ENCODE measurements around the gene CYP4A11. TPM values are rescaled to one million over a fixed set of nuclear protein-coding genes. Genes with fewer than 3 reads are reported as not detected.
"Not testable (repeated sequence)": the region's sequence is repeated elsewhere in the genome, so short reads cannot be mapped to it uniquely, and the experiment has no call there.

The CYP4A11 gene
- not detected in 2 replicates for total RNA-seq

GRCh38 chr1:46941135-46941694 lies at the start of gene CYP4A11:
Gene CYP4A11, minus strand, starts transcription at chr1:46941476. Its CDS starts 43 bp downstream, at chr1:46941433.
- no peak for DNase-seq (ENCODE audit: low spot score)
- intact Hi-C loops (cut with micrococcal nuclease), result no loop called here
- Mint-ChIP-seq H3K4me1 (ENCODE audit: low read depth) (no peaks in the 10 kb centered on the region), H3K27me3 (ENCODE audit: insufficient read depth) (peaks cover 9% of the 10 kb centered on the region), H3K4me3 (no peak within 1 kb of the TSS), H3K27ac (no peak within 1 kb of the TSS), H3K9me3 (no peaks in the 10 kb centered on the region), H3K36me3 (ENCODE audit: low read depth) (no peaks in the 10 kb centered on the region)

- H3K4me1 Mint-ChIP-seq (ENCODE audit: low read depth); H3K4me3 Mint-ChIP-seq; H3K9me3 Mint-ChIP-seq; intact Hi-C loops (cut with micrococcal nuclease); DNase-seq (ENCODE audit: low spot score); H3K36me3 Mint-ChIP-seq (ENCODE audit: low read depth); H3K27ac Mint-ChIP-seq: not testable (repeated sequence)
- peaks cover 19% of the 10 kb centered on the region for H3K27me3 Mint-ChIP-seq (ENCODE audit: insufficient read depth)
These were observed 49.3 kb upstream of the CYP4A11 start for GRCh38 chr1:46990541-46990940.

- Mint-ChIP-seq H3K27me3 (ENCODE audit: insufficient read depth) (peaks cover 20% of the 10 kb centered on the region), H3K4me1 (ENCODE audit: low read depth) (no peaks in the 10 kb centered on the region), H3K4me3 (no peak overlapping the region), H3K27ac (no peak overlapping the region), H3K36me3 (ENCODE audit: low read depth) (no peaks in the 10 kb centered on the region), H3K9me3 (no peaks in the 10 kb centered on the region)
- no peak for DNase-seq (ENCODE audit: low spot score)
- intact Hi-C loops (cut with micrococcal nuclease), result no loop called here
These were observed 42.7 kb upstream of the CYP4A11 start for GRCh38 chr1:46983830-46984586.

GRCh38 chr1:46983166-46983829 lies 42.0 kb upstream of the CYP4A11 start:
- Mint-ChIP-seq H3K4me3 (no peak overlapping the region), H3K27ac (no peak overlapping the region), H3K36me3 (ENCODE audit: low read depth) (no peaks in the 10 kb centered on the region), H3K9me3 (no peaks in the 10 kb centered on the region), H3K27me3 (ENCODE audit: insufficient read depth) (peaks cover 17% of the 10 kb centered on the region), H3K4me1 (ENCODE audit: low read depth) (no peaks in the 10 kb centered on the region)
- intact Hi-C loops (cut with micrococcal nuclease), result no loop called here
- no peak for DNase-seq (ENCODE audit: low spot score)

GRCh38 chr1:46969014-46969619 lies 27.8 kb upstream of the CYP4A11 start:
- Mint-ChIP-seq H3K36me3 (ENCODE audit: low read depth) (no peaks in the 10 kb centered on the region), H3K4me3 (no peak overlapping the region), H3K27me3 (ENCODE audit: insufficient read depth) (peaks cover 19% of the 10 kb centered on the region), H3K27ac (no peak overlapping the region), H3K9me3 (no peaks in the 10 kb centered on the region), H3K4me1 (ENCODE audit: low read depth) (no peaks in the 10 kb centered on the region)
- intact Hi-C loops (cut with micrococcal nuclease), result no loop called here
- no peak for DNase-seq (ENCODE audit: low spot score)

GRCh38 chr1:46962272-46962671 lies 21.0 kb upstream of the CYP4A11 start:
- H3K9me3 Mint-ChIP-seq; H3K4me1 Mint-ChIP-seq (ENCODE audit: low read depth); intact Hi-C loops (cut with micrococcal nuclease); H3K36me3 Mint-ChIP-seq (ENCODE audit: low read depth); H3K4me3 Mint-ChIP-seq; DNase-seq (ENCODE audit: low spot score); H3K27ac Mint-ChIP-seq: not testable (repeated sequence)
- peaks cover 12% of the 10 kb centered on the region for H3K27me3 Mint-ChIP-seq (ENCODE audit: insufficient read depth)

GRCh38 chr1:46961066-46961758 lies 19.9 kb upstream of the CYP4A11 start:
- no peak overlapping the region for H3K4me3 Mint-ChIP-seq
- intact Hi-C loops (cut with micrococcal nuclease), result no loop called here
- peaks cover 3% of the 10 kb centered on the region for H3K9me3 Mint-ChIP-seq
- H3K27ac Mint-ChIP-seq, result no peak overlapping the region
- peaks cover 18% of the 10 kb centered on the region for H3K27me3 Mint-ChIP-seq (ENCODE audit: insufficient read depth)
- H3K36me3 Mint-ChIP-seq (ENCODE audit: low read depth), result no peaks in the 10 kb centered on the region
- no peak for DNase-seq (ENCODE audit: low spot score)
- no peaks in the 10 kb centered on the region for H3K4me1 Mint-ChIP-seq (ENCODE audit: low read depth)

GRCh38 chr1:46960250-46960649 lies 19.0 kb upstream of the CYP4A11 start:
- peaks cover 18% of the 10 kb centered on the region for H3K27me3 Mint-ChIP-seq (ENCODE audit: insufficient read depth)
- H3K27ac Mint-ChIP-seq, result no peak overlapping the region
- no peak for DNase-seq (ENCODE audit: low spot score)
- H3K9me3 Mint-ChIP-seq, result peaks cover 3% of the 10 kb centered on the region
- no peaks in the 10 kb centered on the region for H3K36me3 Mint-ChIP-seq (ENCODE audit: low read depth)
- no peaks in the 10 kb centered on the region for H3K4me1 Mint-ChIP-seq (ENCODE audit: low read depth)
- H3K4me3 Mint-ChIP-seq, result no peak overlapping the region
- intact Hi-C loops (cut with micrococcal nuclease), result no loop called here

- DNase-seq (ENCODE audit: low spot score); H3K9me3 Mint-ChIP-seq; H3K27ac Mint-ChIP-seq; H3K36me3 Mint-ChIP-seq (ENCODE audit: low read depth); intact Hi-C loops (cut with micrococcal nuclease); H3K4me3 Mint-ChIP-seq: not testable (repeated sequence)
- H3K4me1 Mint-ChIP-seq (ENCODE audit: low read depth), result peaks cover 14% of the 10 kb centered on the region
- peaks cover 24% of the 10 kb centered on the region for H3K27me3 Mint-ChIP-seq (ENCODE audit: insufficient read depth)
These were observed 13.8 kb upstream of the CYP4A11 start for GRCh38 chr1:46955116-46955515.

GRCh38 chr1:46953847-46954246 lies 12.6 kb upstream of the CYP4A11 start:
- H3K9me3 Mint-ChIP-seq; H3K27ac Mint-ChIP-seq; DNase-seq (ENCODE audit: low spot score); H3K36me3 Mint-ChIP-seq (ENCODE audit: low read depth); H3K4me3 Mint-ChIP-seq; intact Hi-C loops (cut with micrococcal nuclease): not testable (repeated sequence)
- Mint-ChIP-seq H3K27me3 (ENCODE audit: insufficient read depth) (peaks cover 15% of the 10 kb centered on the region), H3K4me1 (ENCODE audit: low read depth) (peaks cover 18% of the 10 kb centered on the region)

- DNase-seq (ENCODE audit: low spot score), result not testable (repeated sequence)
These were observed 8.1 kb upstream of the CYP4A11 start for GRCh38 chr1:46949417-46949666.

GRCh38 chr1:46948629-46949416 lies 7.5 kb upstream of the CYP4A11 start:
- peaks cover 11% of the 10 kb centered on the region for H3K27me3 Mint-ChIP-seq (ENCODE audit: insufficient read depth)
- no peak overlapping the region for H3K27ac Mint-ChIP-seq
- no peak for DNase-seq (ENCODE audit: low spot score)
- intact Hi-C loops (cut with micrococcal nuclease), result no loop called here
- H3K9me3 Mint-ChIP-seq, result no peaks in the 10 kb centered on the region
- peaks cover 18% of the 10 kb centered on the region for H3K4me1 Mint-ChIP-seq (ENCODE audit: low read depth)
- no peak overlapping the region for H3K4me3 Mint-ChIP-seq
- H3K36me3 Mint-ChIP-seq (ENCODE audit: low read depth), result no peaks in the 10 kb centered on the region

More at GRCh38 chr1:46949417-46949666, 8.1 kb upstream of the CYP4A11 start:
- H3K4me3 Mint-ChIP-seq; H3K27ac Mint-ChIP-seq; intact Hi-C loops (cut with micrococcal nuclease); H3K36me3 Mint-ChIP-seq (ENCODE audit: low read depth); H3K9me3 Mint-ChIP-seq: not testable (repeated sequence)
- Mint-ChIP-seq H3K27me3 (ENCODE audit: insufficient read depth) (peaks cover 11% of the 10 kb centered on the region), H3K4me1 (ENCODE audit: low read depth) (peaks cover 18% of the 10 kb centered on the region)

Data from activated T-helper 1 cell treated with anti-CD3 and anti-CD28 coated beads, Interleukin-12 subunit alpha, Interleukin-12 subunit beta, Interleukin-2, Interleukin-4 antibody, amounts not matched to agents 30 ng/mL and 10 ng/mL and 1 ng/mL, durations not matched to agents 14 hours and 24 hours and 36 hours (primary cell).